Psoas muscle (tissue), 8 donors: Measurements from ENCODE around the gene PLEKHA1. TPM values are rescaled to one million over a fixed set of nuclear protein-coding genes. Genes with fewer than 3 reads are reported as not detected.

Experiments used
- ATAC-seq, 4 donors: fragments of 200-7000 bp; cut with Tn5 transposase; one replicate each; pipeline ENCODE4 v1.9.1; 2020; ENCODE audit warnings: moderate library complexity in 3 of 4, mild to moderate bottlenecking in 2 of 4
- DNase-seq, 2 donors: peaks; one replicate each; pipeline ENCODE4 v3.0.0-alpha.2; 2020
- H3K27ac ChIP-seq: fragments of 200-600 bp; one replicate; pipeline ENCODE4 v1.8.0; 2022
- H3K27me3 ChIP-seq, 3 donors: fragments of 200-600 bp in 1 of 3; one replicate each; pipeline versions ENCODE4 v1.6.1 to v1.8.0; 2013 to 2022; ENCODE audit warnings: low read length in 2 of 3, mild to moderate bottlenecking in 2 of 3, moderate library complexity in 1 of 3; ENCODE audit not compliant: insufficient read depth in 3 of 3
- H3K36me3 ChIP-seq, 2 donors: fragments of 200-600 bp in 1 of 2; one replicate each; pipeline versions ENCODE4 v1.6.1 to v1.8.0; 2013 to 2022; ENCODE audit warnings: low read depth in 1 of 2, mild to moderate bottlenecking in 1 of 2, moderate library complexity in 1 of 2; ENCODE audit not compliant: insufficient read depth in 1 of 2
- H3K4me1 ChIP-seq: fragments of 200-600 bp; one replicate; pipeline ENCODE4 v1.8.0; 2022
- H3K4me3 ChIP-seq: fragments of 200-600 bp; one replicate; pipeline ENCODE4 v1.8.0; 2022; ENCODE audit warnings: mild to moderate bottlenecking
- H3K9me3 ChIP-seq: fragments of 200-600 bp; one replicate; pipeline ENCODE4 v1.8.0; 2022
- CTCF ChIP-seq: fragments of 200-600 bp; IDR thresholded peaks from one replicate; pipeline ENCODE4 v1.8.0; 2022; ENCODE audit warnings: antibody characterized with exemption
- WGBS, 3 donors: extraction: QIAGEN DNeasy Blood & Tissue Kit; methylation state at CpG; one replicate each; pipeline versions ENCODE4 v1.1.6 to v1.1.7; 2013; 5-methylcytosine and 5-hydroxymethylcytosine counted together
- intact Hi-C, 2 donors: fragments of 100-400 bp; cut with DNase I; formaldehyde crosslinking; loops; one replicate each; pipeline versions ENCODE4 v1.11.0 to v1.14.2; 2022
- polyA plus RNA-seq, 3 donors: library from polyadenylated mRNA; stranded (reverse); fragments of 200-250 nt; gene quantifications; one replicate each; pipeline ENCODE4 v1.2.3, GENCODE V29; 2013
- total RNA-seq, 4 donors: library from RNA; stranded (reverse); fragmentation: NEBNext Ultra II Directional in 2 of 4; extraction: Animal tissue kit (Norgen Biotek cat#: 25700) in 2 of 4; gene quantifications; one replicate each; pipeline versions ENCODE4 v1.2.1 to v1.2.4, GENCODE V29; 2021 to 2023
- donor health status: healthy with polysubstance abuse.
- donor health status: DM: no; HTN: no; CAD: no; lungs with moderate emphysema.
- donor health status: Bipolar disorder and iron deficiency.
- donor health status: healthy.
- donor health status: DM: yes; HTN: yes; CAD: no.
- donor health status: DM: no; HTN: no; CAD: no.
- donor health status: DM: no; HTN: no; CAD: no.
- donor health status: DM: yes; HTN: yes; CAD: no.

PLEKHA1 gene
- total and polyA plus RNA-seq, 7 donors, result 29.5 to 75.3 (median 53.1) TPM

- ATAC-seq, result no peak
- 90 to 93% (median 91%) methylated on average over 2 of the region's 2 CpGs for WGBS, 3 donors
- no peak for DNase-seq
- H3K4me1 ChIP-seq, result peaks cover 51% of the 10 kb centered on the region
- H3K9me3 ChIP-seq, result no peaks in the 10 kb centered on the region
- peaks cover 0 to 51% of the 10 kb centered on the region in 2 donors for H3K36me3 ChIP-seq
- no peak overlapping the region for H3K27ac ChIP-seq
- TF ChIP-seq CTCF, result no peak
- H3K27me3 ChIP-seq, result no peaks in the 10 kb centered on the region
- H3K4me3 ChIP-seq, result no peak overlapping the region
- intact Hi-C loops, result no loop called here
These were observed 18.8 kb downstream of the PLEKHA1 start for GRCh38 chr10:122393288-122393687.

- Histone ChIP-seq H3K4me1 (peaks cover under 1% of the 10 kb centered on the region), H3K27me3 (no peaks in the 10 kb centered on the region), H3K36me3 (peaks cover 0 to 96% of the 10 kb centered on the region in 2 donors), H3K4me3 (no peak overlapping the region), H3K27ac (no peak overlapping the region), H3K9me3 (no peaks in the 10 kb centered on the region)
- no peak for TF ChIP-seq CTCF
- no peak for DNase-seq
- no peak for ATAC-seq
- intact Hi-C loops, result no loop called here
- WGBS, 3 donors, result 92 to 95% (median 94%) methylated on average over 5 of the region's 5 CpGs
These were observed 28.1 kb downstream of the PLEKHA1 start for GRCh38 chr10:122402548-122403131.

GRCh38 chr10:122404576-122404975 lies 30.1 kb downstream of the PLEKHA1 start:
- WGBS, 3 donors, result 74 to 83% (median 75%) methylated on average over 2 of the region's 2 CpGs
- Histone ChIP-seq H3K27me3 (no peaks in the 10 kb centered on the region), H3K27ac (no peak overlapping the region), H3K36me3 (peaks cover 0 to 95% of the 10 kb centered on the region in 2 donors), H3K4me1 (no peaks in the 10 kb centered on the region), H3K4me3 (no peak overlapping the region), H3K9me3 (no peaks in the 10 kb centered on the region)
- intact Hi-C loops, result no loop called here
- no peak for ATAC-seq
- DNase-seq, result no peak
- no peak for TF ChIP-seq CTCF

GRCh38 chr10:122407375-122408125 lies 33.0 kb downstream of the PLEKHA1 start:
- H3K4me3 ChIP-seq, result no peak overlapping the region
- DNase-seq (no peak), ATAC-seq (no peak)
- H3K9me3 ChIP-seq, result no peaks in the 10 kb centered on the region
- 78 to 80% (median 79%) methylated on average over 8 of the region's 8 CpGs for WGBS, 3 donors
- peaks cover 0 to 77% of the 10 kb centered on the region in 2 donors for H3K36me3 ChIP-seq
- intact Hi-C loops, result no loop called here
- no peak overlapping the region for H3K27ac ChIP-seq
- no peak for TF ChIP-seq CTCF
- H3K27me3 ChIP-seq, result no peaks in the 10 kb centered on the region
- H3K4me1 ChIP-seq, result no peaks in the 10 kb centered on the region
